VCaP (cell line): ENCODE measurements around the gene HRH3.

Experiments used
- H3K27ac ChIP-seq: fragments of 450-650 bp; 2 replicates; pipeline ENCODE4 v1.5.1; 2017
- TF ChIP-seq, protein P1 (sequence below): fragments of 450-650 bp; conservative IDR thresholded peaks from 2 replicates; pipeline ENCODE4 v1.5.1; 2017; ENCODE audit warnings: mild to moderate bottlenecking, moderate library complexity

HRH3 gene

DNA sequence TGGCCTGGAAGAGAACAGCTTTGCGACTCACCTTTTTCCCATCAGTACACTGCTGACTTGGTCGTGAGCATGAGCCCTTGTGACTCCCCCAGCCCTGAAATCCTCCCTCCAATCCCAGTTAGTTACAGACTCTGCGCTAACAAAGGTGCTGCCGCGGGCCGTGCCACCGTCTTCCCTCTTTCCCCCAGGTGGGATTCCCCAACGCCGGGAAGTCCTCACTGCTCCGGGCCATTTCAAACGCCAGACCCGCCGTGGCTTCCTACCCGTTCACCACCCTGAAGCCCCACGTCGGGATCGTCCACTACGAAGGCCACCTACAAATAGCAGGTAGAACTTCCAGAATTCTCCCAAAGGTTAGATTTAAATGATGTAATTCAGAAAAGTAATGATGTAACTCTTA is 21.1 kb downstream of the HRH3 start:
- TF ChIP-seq, protein P1, sequence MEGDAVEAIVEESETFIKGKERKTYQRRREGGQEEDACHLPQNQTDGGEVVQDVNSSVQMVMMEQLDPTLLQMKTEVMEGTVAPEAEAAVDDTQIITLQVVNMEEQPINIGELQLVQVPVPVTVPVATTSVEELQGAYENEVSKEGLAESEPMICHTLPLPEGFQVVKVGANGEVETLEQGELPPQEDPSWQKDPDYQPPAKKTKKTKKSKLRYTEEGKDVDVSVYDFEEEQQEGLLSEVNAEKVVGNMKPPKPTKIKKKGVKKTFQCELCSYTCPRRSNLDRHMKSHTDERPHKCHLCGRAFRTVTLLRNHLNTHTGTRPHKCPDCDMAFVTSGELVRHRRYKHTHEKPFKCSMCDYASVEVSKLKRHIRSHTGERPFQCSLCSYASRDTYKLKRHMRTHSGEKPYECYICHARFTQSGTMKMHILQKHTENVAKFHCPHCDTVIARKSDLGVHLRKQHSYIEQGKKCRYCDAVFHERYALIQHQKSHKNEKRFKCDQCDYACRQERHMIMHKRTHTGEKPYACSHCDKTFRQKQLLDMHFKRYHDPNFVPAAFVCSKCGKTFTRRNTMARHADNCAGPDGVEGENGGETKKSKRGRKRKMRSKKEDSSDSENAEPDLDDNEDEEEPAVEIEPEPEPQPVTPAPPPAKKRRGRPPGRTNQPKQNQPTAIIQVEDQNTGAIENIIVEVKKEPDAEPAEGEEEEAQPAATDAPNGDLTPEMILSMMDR = no peak
- H3K27ac ChIP-seq = no peak overlapping the region

DNA sequence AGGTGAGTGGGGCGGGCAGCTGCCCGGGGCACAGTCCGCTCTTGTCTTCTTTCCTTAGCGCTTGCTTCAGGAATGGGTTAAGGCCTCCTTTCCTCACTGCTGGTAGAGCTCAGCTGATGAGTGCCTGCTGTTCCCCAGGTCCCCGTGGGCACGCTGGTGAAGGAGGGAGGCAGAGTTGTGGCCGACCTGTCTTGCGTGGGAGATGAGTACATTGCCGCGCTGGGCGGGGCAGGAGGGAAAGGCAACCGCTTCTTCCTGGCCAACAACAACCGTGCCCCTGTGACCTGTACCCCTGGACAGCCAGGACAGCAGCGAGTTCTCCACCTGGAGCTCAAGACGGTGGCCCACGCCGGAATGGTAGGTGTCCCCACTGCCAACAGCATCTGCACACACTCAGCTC is 21.6 kb downstream of the HRH3 start:
- TF ChIP-seq, protein P1 = no peak
- H3K27ac ChIP-seq = no peak overlapping the region

DNA sequence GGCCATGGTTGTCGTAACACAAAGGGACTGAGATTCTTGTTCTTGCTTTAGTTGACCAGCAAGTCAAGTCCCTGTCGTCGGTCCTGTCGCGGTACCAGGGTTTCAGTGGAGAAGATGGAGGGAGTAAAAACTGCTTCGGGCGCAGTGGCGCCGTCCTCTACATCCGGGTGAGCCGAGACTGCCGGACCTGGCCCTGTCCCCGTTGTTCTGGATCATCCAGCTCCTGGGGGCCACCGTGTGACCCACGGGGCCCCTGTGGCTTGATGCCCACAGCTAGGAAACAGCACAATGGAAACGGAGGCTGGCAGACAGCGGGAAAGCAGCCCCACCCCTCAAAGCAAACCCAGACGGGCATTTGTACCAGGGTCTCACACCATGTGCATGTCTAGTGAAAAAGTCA is 22.3 kb downstream of the HRH3 start:
- no peak overlapping the region for H3K27ac ChIP-seq
- TF ChIP-seq, protein P1 = no peak

DNA sequence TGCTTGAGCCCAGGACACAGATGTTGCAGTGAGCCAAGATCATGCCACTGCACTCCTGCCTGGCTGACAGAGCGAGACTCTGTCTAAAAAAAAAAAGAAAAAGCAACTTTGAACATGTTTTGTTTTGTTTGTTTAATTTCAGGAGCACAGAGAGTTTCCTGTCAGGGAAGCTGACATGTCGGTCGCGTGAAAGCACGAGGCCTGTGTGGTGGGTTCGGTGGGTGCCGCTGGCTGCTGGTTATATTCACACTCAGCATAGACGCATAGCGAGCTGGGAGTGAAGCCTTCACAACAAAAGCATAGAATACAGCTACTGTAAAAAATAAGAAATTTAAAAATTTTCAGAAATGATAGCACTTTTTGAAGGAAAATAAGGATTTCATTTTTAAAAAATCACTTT is 22.8 kb downstream of the HRH3 start:
- TF ChIP-seq, protein P1 = no peak
- no peak overlapping the region for H3K27ac ChIP-seq

DNA sequence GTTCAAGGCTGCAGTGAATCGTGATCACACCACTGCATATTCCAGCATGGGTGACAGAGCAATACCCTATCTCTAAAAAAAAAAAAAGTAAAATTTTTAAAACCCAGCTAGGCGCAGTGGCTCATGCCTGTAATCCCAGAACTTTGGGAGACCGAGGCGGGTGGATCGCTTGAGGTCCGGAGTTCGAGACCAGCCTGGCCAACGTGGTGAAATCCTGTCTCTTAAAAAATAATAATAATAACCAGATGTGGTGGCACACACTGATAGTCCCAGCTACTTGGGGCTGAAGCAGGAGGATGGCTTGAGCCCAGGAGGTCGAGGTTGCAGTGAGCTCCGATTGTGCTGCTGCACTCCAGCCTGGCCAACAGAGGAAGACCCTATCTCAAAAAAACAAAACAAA is 23.8 kb downstream of the HRH3 start:
- H3K27ac ChIP-seq = no peak overlapping the region
- TF ChIP-seq, protein P1 = no peak

DNA sequence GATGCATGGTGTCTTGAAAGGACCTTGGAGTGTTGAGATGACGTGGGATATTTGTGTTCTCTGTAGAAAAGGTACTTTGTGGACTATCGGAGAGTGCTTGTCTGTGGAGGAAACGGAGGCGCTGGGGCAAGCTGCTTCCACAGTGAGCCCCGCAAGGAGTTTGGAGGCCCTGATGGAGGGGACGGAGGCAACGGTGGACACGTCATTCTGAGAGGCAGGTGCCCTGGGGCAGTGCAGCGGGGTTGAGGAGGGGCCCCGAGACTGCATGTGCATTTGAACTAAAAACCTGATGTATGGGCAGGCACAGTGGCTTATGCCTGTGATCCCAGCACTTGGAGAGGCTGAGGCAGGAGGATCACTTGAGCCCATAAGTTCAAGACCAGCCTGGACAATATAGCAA is 24.3 kb downstream of the HRH3 start:
- no peak overlapping the region for H3K27ac ChIP-seq
- TF ChIP-seq, protein P1 = no peak

DNA sequence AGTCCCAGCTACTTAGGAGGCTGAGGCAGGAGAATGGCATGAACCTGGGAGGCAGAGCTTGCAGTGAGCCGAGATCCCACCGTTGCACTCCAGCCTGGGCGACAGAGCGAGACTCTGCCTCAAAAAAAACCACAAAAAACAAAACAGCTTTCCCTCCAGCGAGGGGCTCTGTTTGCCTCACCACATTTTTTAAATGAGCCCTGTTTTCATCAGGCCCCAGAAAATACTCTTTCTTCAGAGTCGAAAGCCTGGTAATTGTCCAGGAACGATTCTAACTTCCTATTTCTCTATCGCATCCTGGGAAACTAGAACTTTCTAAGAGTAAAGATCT is 25.0 kb downstream of the HRH3 start:
- H3K27ac ChIP-seq = no peak overlapping the region
- TF ChIP-seq, protein P1 = no peak
